ENCODE measurements around the gene RNF149. TPM values are rescaled to one million over a fixed set of nuclear protein-coding genes. Genes with fewer than 3 reads are reported as not detected.

Gene RNF149
- total RNA-seq, 1 experiment from 2014 or later: 40.2 TPM

GRCh38 chr2:101262142-101262541, 46.4 kb downstream of the RNF149 start:
- H2AFZ ChIP-seq (ENCODE audit: low read depth, low read length, poor library complexity, severe bottlenecking): no peak overlapping the region
- no peak overlapping the region for H3K27ac ChIP-seq (ENCODE audit: low read depth, low read length)
- H3K4me2 ChIP-seq (ENCODE audit: low read length): no peak overlapping the region
- TF ChIP-seq SRF (IDR thresholded peaks at IDR 0.05; ENCODE audit: low read depth) (no peak), ELF1 (IDR thresholded peaks at IDR 0.05; ENCODE audit: borderline replicate concordance, low read depth) (no peak), ZBTB33 (IDR thresholded peaks at IDR 0.05; ENCODE audit: extremely low read depth, insufficient replicate concordance, low read length) (no peak), SIN3A (IDR thresholded peaks at IDR 0.05; ENCODE audit: low read depth) (no peak), ZFX (IDR thresholded peaks at IDR 0.05) (no peak), JUND (IDR thresholded peaks at IDR 0.05) (no peak), EGR1 (IDR thresholded peaks at IDR 0.05; ENCODE audit: low read depth) (no peak), SP1 (IDR thresholded peaks at IDR 0.05; ENCODE audit: low read depth) (no peak), ZNF274 (IDR thresholded peaks at IDR 0.05; ENCODE audit: low read depth, low read length) (no peak), ATF3 (IDR thresholded peaks at IDR 0.05) (no peak), RAD21 (IDR thresholded peaks at IDR 0.05; ENCODE audit: low read depth) (no peak), YY1 (IDR thresholded peaks at IDR 0.05; ENCODE audit: extremely low read depth, insufficient replicate concordance, low read depth, low read length) (no peak), MAX (IDR thresholded peaks at IDR 0.05) (no peak), CTCF (IDR thresholded peaks at IDR 0.05 in 2 of 3, conservative IDR thresholded peaks at IDR 0.05 in 1 of 3; ENCODE audit: borderline replicate concordance in 1 of 3, insufficient read depth in 1 of 3, low read depth in 2 of 3, low read length in 2 of 3) (no peak), CEBPB (IDR thresholded peaks at IDR 0.05; ENCODE audit: low read depth) (no peak), REST (IDR thresholded peaks at IDR 0.05; ENCODE audit: low read depth) (no peak), CBX3 (IDR thresholded peaks at IDR 0.05; ENCODE audit: low read depth) (no peak), EZH2 (IDR thresholded peaks at IDR 0.05) (no peak), POLR2AphosphoS5 (IDR thresholded peaks at IDR 0.05; ENCODE audit: low read depth, low read length) (no peak)
- CTCF ChIA-PET: interaction anchor here (1.2 kb wide), 1 partner anchor 250 kb away, joined by 4 read pairs; no protein-coding TSS in a partner anchor
- RAD21 ChIA-PET (ENCODE audit: low non-redundant PET in 1 of 2, low total read pairs in 2 of 2, uncharacterized antibody in 2 of 2, unreplicated experiment in 2 of 2): no interaction called here
- no peak overlapping the region for H3K9ac ChIP-seq (ENCODE audit: low read length)
- no peaks in the 10 kb centered on the region for H3K27me3 ChIP-seq (ENCODE audit: insufficient read depth, low read length)
- no peak for ATAC-seq
- no TSS peak for BruUV-seq (replicated peaks)
- peaks cover 4 to 17% of the 10 kb centered on the region in 2 experiments; a peak in 3 of 4 replicates for H3K4me1 ChIP-seq (ENCODE audit: control insufficient read depth in 1 of 2, insufficient read depth in 2 of 2, low read length in 2 of 2)
- POLR2A ChIA-PET: no interaction called here
- H3K79me2 ChIP-seq (ENCODE audit: insufficient read depth, low read length): peaks cover 38% of the 10 kb centered on the region
- no peaks in the 10 kb centered on the region for H3K9me3 ChIP-seq (ENCODE audit: control insufficient read depth in 1 of 2, insufficient read depth in 1 of 2, low read depth in 1 of 2, low read length in 2 of 2)
- no peak for DNase-seq (ENCODE audit: low read depth, low spot score)
- intact Hi-C loops (cut with micrococcal nuclease): no loop called here
- peaks cover 26 to 45% of the 10 kb centered on the region in 2 experiments for H3K36me3 ChIP-seq (ENCODE audit: control insufficient read depth in 1 of 2, insufficient read depth in 2 of 2, low read length in 2 of 2)
- no peak overlapping the region for H3K4me3 ChIP-seq (replicated peaks in 1 of 2; ENCODE audit: low read depth in 1 of 2, low read length in 2 of 2)
- no peaks in the 10 kb centered on the region for H4K20me1 ChIP-seq (ENCODE audit: insufficient read depth)
- H3K9me2 ChIP-seq (ENCODE audit: insufficient read depth): no peaks in the 10 kb centered on the region

All from HCT116 (cell line).